CD14-positive monocyte (primary cell): ENCODE results near the gene MSX1. TPM values are rescaled to one million over a fixed set of nuclear protein-coding genes. Genes with fewer than 3 reads are reported as not detected.

Source experiments
- DNase-seq, 3 donors: peaks; one replicate each; pipeline ENCODE4 v3.0.0-alpha.2; 2011 to 2022
- H2AFZ ChIP-seq: 2 replicates; pipeline ENCODE4 v1.6.0; 2012; ENCODE audit warnings: mild to moderate bottlenecking, low read depth, low read length, inconsistent platforms; ENCODE audit not compliant: insufficient read depth, poor library complexity, severe bottlenecking
- H3K27ac ChIP-seq, 2 donors: 1 replicate in 1 of 2; 2 replicates in 1 of 2; pipeline ENCODE4 v1.5.1; 2012 to 2013; ENCODE audit warnings: low read length in 2 of 2, control low read depth in 1 of 2, inconsistent platforms in 1 of 2, low read depth in 1 of 2, mild to moderate bottlenecking in 1 of 2
- H3K27me3 ChIP-seq, 2 donors: one replicate each; pipeline versions ENCODE4 v1.6.0 to v1.6.1; 2011 to 2013; ENCODE audit warnings: low read length in 2 of 2; ENCODE audit not compliant: control insufficient read depth in 2 of 2, insufficient read depth in 2 of 2
- H3K36me3 ChIP-seq, 2 donors: replicated peaks in 1 of 2; 1 replicate in 1 of 2; 2 replicates in 1 of 2; pipeline versions ENCODE4 v1.5.1 to v1.6.1; 2012 to 2013; ENCODE audit warnings: low read length in 2 of 2, control low read depth in 1 of 2, inconsistent platforms in 1 of 2, mild to moderate bottlenecking in 1 of 2; ENCODE audit not compliant: insufficient read depth in 2 of 2, control insufficient read depth in 1 of 2
- H3K4me1 ChIP-seq, 2 donors: 1 replicate in 1 of 2; 2 replicates in 1 of 2; pipeline versions ENCODE4 v1.5.1 to v1.6.1; 2012 to 2013; ENCODE audit warnings: low read length in 2 of 2, control low read depth in 1 of 2, inconsistent platforms in 1 of 2, mild to moderate bottlenecking in 1 of 2, moderate library complexity in 1 of 2; ENCODE audit not compliant: insufficient read depth in 2 of 2, control insufficient read depth in 1 of 2
- H3K4me2 ChIP-seq: replicated peaks from 2 replicates; pipeline ENCODE3; 2012; ENCODE audit warnings: low read length, moderate library complexity, mild to moderate bottlenecking; ENCODE audit not compliant: poor library complexity, severe bottlenecking; ENCODE audit errors: extremely low read depth
- H3K4me3 ChIP-seq, 3 experiments: fragments of 200-600 bp in 1 of 3; sonication (generic) in 1 of 3; replicated peaks in 1 of 3; 1 replicate in 2 of 3; 2 replicates in 1 of 3; pipeline ENCODE4 v1.5.1; 2011 to 2013; ENCODE audit warnings: low read length in 3 of 3, mild to moderate bottlenecking in 3 of 3, control low read depth in 2 of 3, low read depth in 2 of 3, inconsistent platforms in 1 of 3, moderate library complexity in 1 of 3
- H3K79me2 ChIP-seq: 2 replicates; pipeline ENCODE4 v1.6.0; 2012; ENCODE audit warnings: mild to moderate bottlenecking, control low read depth, inconsistent platforms, low read length, moderate library complexity; ENCODE audit not compliant: insufficient read depth
- H3K9ac ChIP-seq: 2 replicates; pipeline ENCODE4 v1.6.0; 2017; ENCODE audit warnings: low read length, mild to moderate bottlenecking; ENCODE audit not compliant: insufficient read depth, poor library complexity, severe bottlenecking
- H3K9me3 ChIP-seq, 2 donors: replicated peaks in 1 of 2; 1 replicate in 1 of 2; 2 replicates in 1 of 2; pipeline versions ENCODE4 v1.5.1 to v1.6.1; 2012 to 2013; ENCODE audit warnings: low read length in 2 of 2, control low read depth in 1 of 2; ENCODE audit not compliant: control insufficient read depth in 1 of 2, insufficient read depth in 1 of 2
- H4K20me1 ChIP-seq: 2 replicates; pipeline ENCODE4 v1.6.0; 2012; ENCODE audit warnings: mild to moderate bottlenecking, low read length, control low read depth, moderate library complexity; ENCODE audit not compliant: insufficient read depth
- H3K27ac Mint-ChIP-seq, 7 donors: one replicate each; pipeline ENCODE4 v1.8.0; 2020; ENCODE audit warnings: mild to moderate bottlenecking in 7 of 7, mixed read lengths in 7 of 7, moderate library complexity in 6 of 7, inconsistent platforms in 2 of 7
- H3K27me3 Mint-ChIP-seq, 3 donors: one replicate each; pipeline ENCODE4 v1.8.0; 2021 to 2022; ENCODE audit warnings: low read depth in 3 of 3, mild to moderate bottlenecking in 3 of 3, mixed read lengths in 3 of 3, moderate library complexity in 3 of 3, inconsistent platforms in 1 of 3
- H3K36me3 Mint-ChIP-seq, 2 donors: one replicate each; pipeline ENCODE4 v1.8.0; 2020; ENCODE audit warnings: mixed read lengths in 2 of 2, inconsistent platforms in 1 of 2, mild to moderate bottlenecking in 1 of 2
- H3K4me1 Mint-ChIP-seq: one replicate; pipeline ENCODE4 v1.8.0; 2020; ENCODE audit warnings: mild to moderate bottlenecking, mixed read lengths
- H3K4me3 Mint-ChIP-seq, 2 donors: one replicate each; pipeline ENCODE4 v1.8.0; 2020; ENCODE audit warnings: mild to moderate bottlenecking in 2 of 2, mixed read lengths in 2 of 2, moderate library complexity in 1 of 2
- H3K9me3 Mint-ChIP-seq, 7 donors: one replicate each; pipeline ENCODE4 v1.8.0; 2020 to 2022; ENCODE audit warnings: mixed read lengths in 7 of 7, mild to moderate bottlenecking in 6 of 7, moderate library complexity in 6 of 7, inconsistent platforms in 2 of 7
- WGBS: methylation state at CpG from one replicate; pipeline ENCODE4 v1.1.5; 2013; ENCODE audit warnings: missing lambda C conversion rate; ENCODE audit not compliant: insufficient coverage; 5-methylcytosine and 5-hydroxymethylcytosine counted together
- intact Hi-C, 2 donors: fragments of 100-400 bp; cut with micrococcal nuclease; formaldehyde crosslinking; loops; one replicate each; pipeline versions ENCODE4 v1.15.0 to v1.15.1; 2023
- polyA plus RNA-seq, 3 donors: library from polyadenylated mRNA; depleted of rRNA in 1 of 3; unstranded in 2 of 3; stranded (reverse) in 1 of 3; fragments of 300-500 nt in 2 of 3; fragments of >200 nt in 1 of 3; fragmentation: Illumina TruSeq in 2 of 3; gene quantifications; 1 replicate in 2 of 3; 2 replicates in 1 of 3; pipeline ENCODE4 v1.2.3, GENCODE V29; 2012 to 2021
- TF ChIP-seq, protein P1 (sequence below): fragments of 200-600 bp; IDR thresholded peaks from one replicate; pipeline ENCODE4 v1.8.0; 2022; ENCODE audit warnings: antibody characterized with exemption, mild to moderate bottlenecking

The MSX1 gene
- polyA plus RNA-seq, 3 donors: not detected

GRCh38 chr4:4831266-4831665 lies 28.2 kb upstream of the MSX1 start:
- peaks cover 2% of the 10 kb centered on the region in 2 donors for H3K27me3 ChIP-seq
- TF ChIP-seq, protein P1, sequence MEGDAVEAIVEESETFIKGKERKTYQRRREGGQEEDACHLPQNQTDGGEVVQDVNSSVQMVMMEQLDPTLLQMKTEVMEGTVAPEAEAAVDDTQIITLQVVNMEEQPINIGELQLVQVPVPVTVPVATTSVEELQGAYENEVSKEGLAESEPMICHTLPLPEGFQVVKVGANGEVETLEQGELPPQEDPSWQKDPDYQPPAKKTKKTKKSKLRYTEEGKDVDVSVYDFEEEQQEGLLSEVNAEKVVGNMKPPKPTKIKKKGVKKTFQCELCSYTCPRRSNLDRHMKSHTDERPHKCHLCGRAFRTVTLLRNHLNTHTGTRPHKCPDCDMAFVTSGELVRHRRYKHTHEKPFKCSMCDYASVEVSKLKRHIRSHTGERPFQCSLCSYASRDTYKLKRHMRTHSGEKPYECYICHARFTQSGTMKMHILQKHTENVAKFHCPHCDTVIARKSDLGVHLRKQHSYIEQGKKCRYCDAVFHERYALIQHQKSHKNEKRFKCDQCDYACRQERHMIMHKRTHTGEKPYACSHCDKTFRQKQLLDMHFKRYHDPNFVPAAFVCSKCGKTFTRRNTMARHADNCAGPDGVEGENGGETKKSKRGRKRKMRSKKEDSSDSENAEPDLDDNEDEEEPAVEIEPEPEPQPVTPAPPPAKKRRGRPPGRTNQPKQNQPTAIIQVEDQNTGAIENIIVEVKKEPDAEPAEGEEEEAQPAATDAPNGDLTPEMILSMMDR: no peak
- no peak for DNase-seq
- no peaks in the 10 kb centered on the region for H4K20me1 ChIP-seq
- no peak overlapping the region for H2AFZ ChIP-seq
- no peak overlapping the region for H3K27ac ChIP-seq
- H3K9me3 ChIP-seq: no peaks in the 10 kb centered on the region
- Mint-ChIP-seq H3K36me3 (no peaks in the 10 kb centered on the region), H3K4me1 (no peaks in the 10 kb centered on the region), H3K4me3 (no peak overlapping the region), H3K27ac (no peak overlapping the region), H3K27me3 (peaks cover 9 to 11% (median 10%) of the 10 kb centered on the region in 3 donors), H3K9me3 (peaks cover 2 to 11% (median 7%) of the 10 kb centered on the region in 7 donors)
- no peaks in the 10 kb centered on the region for H3K36me3 ChIP-seq
- 91% methylated on average over 6 of the region's 7 CpGs for WGBS
- no peaks in the 10 kb centered on the region for H3K79me2 ChIP-seq
- H3K9ac ChIP-seq: no peak overlapping the region
- no peak overlapping the region for H3K4me2 ChIP-seq
- H3K4me1 ChIP-seq: no peaks in the 10 kb centered on the region
- no peak overlapping the region for H3K4me3 ChIP-seq
- intact Hi-C loops: no loop called here

- H3K4me3 ChIP-seq: no peak overlapping the region
- Mint-ChIP-seq H3K27me3 (peaks cover 9 to 11% (median 9%) of the 10 kb centered on the region in 3 donors), H3K9me3 (peaks cover 2 to 12% (median 7%) of the 10 kb centered on the region in 7 donors), H3K36me3 (no peaks in the 10 kb centered on the region), H3K27ac (no peak overlapping the region), H3K4me1 (no peaks in the 10 kb centered on the region), H3K4me3 (no peak overlapping the region)
- intact Hi-C loops: no loop called here
- no peak overlapping the region for H3K4me2 ChIP-seq
- H3K9ac ChIP-seq: no peak overlapping the region
- no peaks in the 10 kb centered on the region for H3K79me2 ChIP-seq
- peaks cover 2% of the 10 kb centered on the region in 2 donors for H3K27me3 ChIP-seq
- TF ChIP-seq, protein P1: no peak
- no peaks in the 10 kb centered on the region for H3K4me1 ChIP-seq
- 93% methylated on average over 4 of the region's 6 CpGs for WGBS
- H3K36me3 ChIP-seq: no peaks in the 10 kb centered on the region
- no peaks in the 10 kb centered on the region for H4K20me1 ChIP-seq
- no peak for DNase-seq
- no peak overlapping the region for H2AFZ ChIP-seq
- H3K27ac ChIP-seq: no peak overlapping the region
- H3K9me3 ChIP-seq: no peaks in the 10 kb centered on the region
Observed at GRCh38 chr4:4831825-4832224, 27.6 kb upstream of the MSX1 start.
